GM23248 (cell line): ENCODE results near the gene RWDD1. TPM values are rescaled to one million over a fixed set of nuclear protein-coding genes. Genes with fewer than 3 reads are reported as not detected.
A peak's percentile ranks its signal among the peaks of the same experiment; 100 is the strongest.

Source experiments
- DNase-seq: peaks from one replicate; pipeline ENCODE4 v3.0.0-alpha.2; 2015
- H2AFZ ChIP-seq: fragments of 200-600 bp; sonication (generic); 2 replicates; pipeline ENCODE4 v1.6.1; 2016; ENCODE audit warnings: antibody characterized with exemption
- H3F3A ChIP-seq: fragments of 200-600 bp; sonication (generic); 2 replicates; pipeline ENCODE4 v1.6.1; 2016; ENCODE audit warnings: mild to moderate bottlenecking, antibody characterized with exemption, mixed run types; ENCODE audit not compliant: insufficient read depth
- H3K27ac ChIP-seq: fragments of 200-600 bp; sonication (generic); 2 replicates; pipeline ENCODE4 v1.5.1; 2016; ENCODE audit warnings: mild to moderate bottlenecking
- H3K27me3 ChIP-seq: fragments of 200-600 bp; sonication (generic); replicated peaks from 2 replicates; pipeline ENCODE4 v1.6.1; 2016; ENCODE audit warnings: mild to moderate bottlenecking; ENCODE audit not compliant: insufficient read depth
- H3K36me3 ChIP-seq: fragments of 200-600 bp; sonication (generic); 2 replicates; pipeline ENCODE4 v1.6.1; 2016; ENCODE audit warnings: low read depth, mild to moderate bottlenecking
- H3K4me1 ChIP-seq: fragments of 200-600 bp; sonication (generic); 2 replicates; pipeline ENCODE4 v1.6.1; 2016; ENCODE audit warnings: mild to moderate bottlenecking; ENCODE audit not compliant: insufficient read depth
- H3K4me2 ChIP-seq: fragments of 200-600 bp; sonication (generic); one replicate; pipeline ENCODE4 v1.6.1; 2016; ENCODE audit warnings: mild to moderate bottlenecking; ENCODE audit not compliant: unreplicated experiment
- H3K4me3 ChIP-seq: fragments of 200-600 bp; sonication (generic); 2 replicates; pipeline ENCODE4 v1.5.1; 2016; ENCODE audit warnings: mild to moderate bottlenecking
- H3K79me2 ChIP-seq: fragments of 200-600 bp; sonication (generic); 2 replicates; pipeline ENCODE4 v1.6.1; 2016; ENCODE audit warnings: mild to moderate bottlenecking; ENCODE audit not compliant: insufficient read depth
- H3K9ac ChIP-seq: fragments of 200-600 bp; sonication (generic); 2 replicates; pipeline ENCODE4 v1.6.1; 2016; ENCODE audit warnings: mild to moderate bottlenecking
- H3K9me2 ChIP-seq: fragments of 200-600 bp; sonication (generic); 2 replicates; pipeline ENCODE4 v1.6.1; 2016; ENCODE audit warnings: mixed run types, mild to moderate bottlenecking, moderate library complexity; ENCODE audit not compliant: insufficient read depth
- H3K9me3 ChIP-seq: fragments of 200-600 bp; sonication (generic); one replicate; pipeline ENCODE4 v1.6.1; 2017; ENCODE audit warnings: low read depth
- H4K20me1 ChIP-seq: fragments of 200-600 bp; sonication (generic); 2 replicates; pipeline ENCODE4 v1.6.0; 2016; ENCODE audit not compliant: insufficient read depth
- EZH2 ChIP-seq: fragments of 200-600 bp; sonication (generic); IDR thresholded peaks from 2 replicates; pipeline ENCODE4 v1.6.1; 2018; ENCODE audit warnings: antibody characterized with exemption, mild to moderate bottlenecking; ENCODE audit not compliant: insufficient read depth, poor library complexity, severe bottlenecking
- EZH2phosphoT487 ChIP-seq: fragments of 200-600 bp; sonication (generic); IDR thresholded peaks from 2 replicates; pipeline ENCODE4 v1.6.1; 2018; ENCODE audit warnings: antibody characterized with exemption, moderate library complexity, mild to moderate bottlenecking, low read depth; ENCODE audit not compliant: insufficient read depth
- WGBS, 2 experiments: methylation state at CpG; one replicate each; pipeline ENCODE4 v1.1.6; 2015 to 2017; ENCODE audit warnings: low lambda C conversion rate in 2 of 2, low coverage in 1 of 2; ENCODE audit errors: missing lambda C conversion rate in 2 of 2; 5-methylcytosine and 5-hydroxymethylcytosine counted together
- in situ Hi-C: fragments of 300-500 bp; cut with MboI; formaldehyde crosslinking; loops from 2 replicates; pipeline ENCODE4 v1.15.0; 2020
- polyA plus RNA-seq: library from polyadenylated mRNA; unstranded; fragments of >200 nt; fragmentation: Nextera tagmentation; extraction: Ambion mirVana; gene quantifications from 2 replicates; pipeline ENCODE4 v1.2.1, GENCODE V29; 2016
- total RNA-seq: library from RNA; depleted of rRNA; stranded (reverse); fragments of >200 nt; shearing (Covaris generic); gene quantifications from 2 replicates; pipeline ENCODE4 v1.2.3, GENCODE V29; 2014

Gene RWDD1
- total and polyA plus RNA-seq, 2 experiments from 2014 or later, result 37.7 to 112 TPM

DNA sequence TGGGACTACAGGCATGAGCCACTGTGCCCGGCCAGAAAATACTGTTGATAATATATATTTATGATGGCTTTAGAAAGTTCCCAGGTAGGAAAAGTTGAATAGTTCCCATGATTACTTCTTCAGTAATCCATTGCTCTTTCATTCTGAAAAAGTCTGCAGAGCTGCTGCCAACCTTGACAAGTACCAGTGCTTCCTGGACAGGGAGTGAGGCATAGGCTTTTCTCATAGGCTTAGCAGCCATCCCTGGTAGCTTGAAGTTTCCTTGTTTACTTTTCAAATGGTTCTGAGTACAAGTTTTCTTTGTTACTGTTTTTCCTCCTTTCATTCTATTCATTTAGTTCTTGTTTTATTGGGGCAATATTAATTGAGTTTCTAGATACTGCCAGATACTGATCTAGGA lies 7.8 kb downstream of the RWDD1 start:
- peak overlapping the region; percentile 58 for H3K4me2 ChIP-seq
- H3K36me3 ChIP-seq, result peaks cover 34% of the 10 kb centered on the region
- no peaks in the 10 kb centered on the region for H3K9me2 ChIP-seq
- H3F3A ChIP-seq, result peaks cover 11% of the 10 kb centered on the region
- TF ChIP-seq EZH2, result no peak
- TF ChIP-seq EZH2phosphoT487, result no peak
- 94 to 100% methylated on average over 1 of the region's 1 CpG for WGBS, 2 experiments
- H3K27ac ChIP-seq, result peak overlapping the region; percentile 65
- peaks cover 20% of the 10 kb centered on the region for H3K4me1 ChIP-seq
- peaks cover 98% of the 10 kb centered on the region for H3K79me2 ChIP-seq
- H3K9ac ChIP-seq, result no peak overlapping the region
- no peak overlapping the region for H3K4me3 ChIP-seq
- peak; percentile 14 for DNase-seq
- H4K20me1 ChIP-seq, result no peaks in the 10 kb centered on the region
- H2AFZ ChIP-seq, result no peak overlapping the region
- no peaks in the 10 kb centered on the region for H3K9me3 ChIP-seq
- no peaks in the 10 kb centered on the region for H3K27me3 ChIP-seq
- in situ Hi-C loops, result no loop called here

DNA sequence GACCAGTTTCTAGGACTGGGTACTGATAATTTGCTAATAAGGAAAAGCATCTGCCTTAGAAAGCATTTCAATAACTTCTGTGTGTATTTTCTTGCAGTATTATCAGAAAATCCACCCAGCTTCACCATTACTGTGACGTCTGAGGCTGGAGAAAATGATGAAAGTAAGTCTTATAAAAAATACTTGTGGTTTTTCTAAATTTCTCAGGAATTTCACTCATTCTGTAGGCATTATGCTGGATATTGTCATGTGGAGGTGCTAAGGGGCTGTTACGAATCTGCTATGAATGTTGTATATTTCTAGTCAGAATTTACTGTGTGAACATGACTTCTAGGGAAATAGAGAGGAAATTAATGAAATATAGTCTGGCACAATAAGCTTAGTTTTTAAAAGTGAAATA lies 8.9 kb downstream of the RWDD1 start:
- Histone ChIP-seq H3K9me3 (no peaks in the 10 kb centered on the region), H2AFZ (0 out of 2 replicates have a peak overlapping the region, but pooled peaks have one; percentile 27), H3K4me3 (no peak overlapping the region), H3K27ac (peak overlapping the region; percentile 65), H3F3A (peaks cover 11% of the 10 kb centered on the region), H3K27me3 (no peaks in the 10 kb centered on the region), H4K20me1 (no peaks in the 10 kb centered on the region), H3K79me2 (peaks cover 98% of the 10 kb centered on the region), H3K4me1 (peaks cover 20% of the 10 kb centered on the region), H3K36me3 (peaks cover 41% of the 10 kb centered on the region), H3K9me2 (no peaks in the 10 kb centered on the region), H3K9ac (peak overlapping the region; percentile 26), H3K4me2 (peak overlapping the region; percentile 58)
- DNase-seq, result peak; percentile 73
- 20 to 43% methylated on average over 2 of the region's 2 CpGs for WGBS, 2 experiments
- TF ChIP-seq EZH2 (no peak), EZH2phosphoT487 (no peak)
- in situ Hi-C loops, result no loop called here

DNA sequence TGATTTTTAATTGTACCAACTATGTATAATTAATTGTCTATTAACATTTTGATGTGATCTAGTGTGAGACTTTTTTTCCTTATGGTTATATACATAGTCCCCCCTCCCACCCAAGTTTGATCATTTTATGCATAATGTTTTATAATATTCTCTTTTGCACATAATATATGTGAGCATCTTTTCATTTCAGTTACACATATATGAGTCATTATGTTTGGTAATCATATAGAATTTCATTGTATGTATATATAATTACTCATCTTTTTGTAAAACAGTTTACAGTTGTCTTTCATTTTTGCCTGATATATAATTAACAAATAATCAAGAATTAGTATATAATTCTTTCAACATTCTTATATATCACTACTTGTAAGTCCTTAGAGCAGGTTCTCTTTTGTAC lies 15.0 kb downstream of the RWDD1 start:
- Histone ChIP-seq H3K36me3 (peaks cover 70% of the 10 kb centered on the region), H3K27me3 (no peaks in the 10 kb centered on the region), H3K4me3 (no peak overlapping the region), H3F3A (no peaks in the 10 kb centered on the region), H3K9me2 (no peaks in the 10 kb centered on the region), H3K9ac (no peak overlapping the region), H3K4me1 (no peaks in the 10 kb centered on the region), H2AFZ (no peak overlapping the region), H4K20me1 (no peaks in the 10 kb centered on the region), H3K27ac (no peak overlapping the region), H3K79me2 (peaks cover 74% of the 10 kb centered on the region), H3K4me2 (no peak overlapping the region), H3K9me3 (no peaks in the 10 kb centered on the region)
- no peak for DNase-seq
- no peak for TF ChIP-seq EZH2
- TF ChIP-seq EZH2phosphoT487, result no peak
- in situ Hi-C loops, result no loop called here

DNA sequence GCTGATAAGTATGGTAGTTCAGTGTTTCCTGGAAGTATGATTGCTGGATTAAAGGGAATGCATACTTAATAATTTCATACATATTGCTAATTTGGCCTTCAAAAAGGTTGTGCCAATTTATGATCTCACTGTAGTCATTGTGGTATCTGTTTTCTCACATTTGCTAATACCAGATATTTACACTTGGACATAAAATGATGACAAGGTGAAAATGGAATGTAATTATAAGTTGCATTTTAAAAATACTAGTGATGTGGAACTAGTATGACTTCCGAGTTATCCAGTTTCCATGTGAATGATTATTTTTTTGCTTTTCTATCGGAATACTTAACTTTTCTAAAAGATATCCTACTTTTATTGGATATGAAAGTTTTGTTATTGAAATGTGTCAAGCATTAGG lies 15.4 kb downstream of the RWDD1 start:
- Histone ChIP-seq H3K27me3 (no peaks in the 10 kb centered on the region), H3K9me3 (no peaks in the 10 kb centered on the region), H3K27ac (no peak overlapping the region), H3F3A (no peaks in the 10 kb centered on the region), H2AFZ (no peak overlapping the region), H3K4me2 (no peak overlapping the region), H3K4me1 (no peaks in the 10 kb centered on the region), H3K9me2 (no peaks in the 10 kb centered on the region), H3K36me3 (peaks cover 70% of the 10 kb centered on the region), H4K20me1 (no peaks in the 10 kb centered on the region), H3K9ac (no peak overlapping the region), H3K79me2 (peaks cover 70% of the 10 kb centered on the region), H3K4me3 (no peak overlapping the region)
- in situ Hi-C loops, result no loop called here
- WGBS, 2 experiments, result 96 to 98% methylated on average over 2 of the region's 2 CpGs
- TF ChIP-seq EZH2phosphoT487, result no peak
- TF ChIP-seq EZH2, result no peak
- DNase-seq, result no peak

DNA sequence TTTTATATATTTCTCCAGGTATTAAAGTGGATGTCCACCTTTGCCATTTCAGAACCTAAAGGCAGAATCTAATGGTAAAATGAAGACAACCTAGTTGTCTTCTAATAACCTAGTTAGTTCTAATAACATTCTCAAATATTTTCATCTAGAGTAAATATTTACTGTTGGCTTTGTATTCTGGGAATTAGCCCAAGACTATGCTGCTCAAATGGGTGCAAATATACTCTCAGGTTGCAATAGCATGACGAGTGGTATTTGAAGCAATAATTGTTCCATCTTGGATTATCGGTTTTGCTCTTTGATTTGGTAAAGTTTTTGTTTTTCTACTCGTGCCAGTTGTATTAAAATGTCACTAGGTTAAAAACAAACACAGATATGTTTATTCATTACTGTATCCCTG lies 23.9 kb downstream of the RWDD1 start:
- H3K9me2 ChIP-seq, result no peaks in the 10 kb centered on the region
- H3K27ac ChIP-seq, result no peak overlapping the region
- TF ChIP-seq EZH2phosphoT487 (no peak), EZH2 (no peak)
- H2AFZ ChIP-seq, result no peak overlapping the region
- H3K27me3 ChIP-seq, result no peaks in the 10 kb centered on the region
- no peaks in the 10 kb centered on the region for H3K79me2 ChIP-seq
- no peaks in the 10 kb centered on the region for H3K4me1 ChIP-seq
- H3K4me2 ChIP-seq, result no peak overlapping the region
- H3K36me3 ChIP-seq, result peaks cover 45% of the 10 kb centered on the region
- WGBS, 2 experiments, result 86 to 87% methylated on average over 3 of the region's 3 CpGs
- H3K4me3 ChIP-seq, result no peak overlapping the region
- no peaks in the 10 kb centered on the region for H3F3A ChIP-seq
- no peak overlapping the region for H3K9ac ChIP-seq
- in situ Hi-C loops, result no loop called here
- H3K9me3 ChIP-seq, result no peaks in the 10 kb centered on the region
- H4K20me1 ChIP-seq, result no peaks in the 10 kb centered on the region
- no peak for DNase-seq
